ENCODE measurements around the gene ITGB2. TPM values are rescaled to one million over a fixed set of nuclear protein-coding genes. Genes with fewer than 3 reads are reported as not detected.

The ITGB2 gene
- total RNA-seq, 1 experiment from 2014 or later = 1.5 TPM

DNA sequence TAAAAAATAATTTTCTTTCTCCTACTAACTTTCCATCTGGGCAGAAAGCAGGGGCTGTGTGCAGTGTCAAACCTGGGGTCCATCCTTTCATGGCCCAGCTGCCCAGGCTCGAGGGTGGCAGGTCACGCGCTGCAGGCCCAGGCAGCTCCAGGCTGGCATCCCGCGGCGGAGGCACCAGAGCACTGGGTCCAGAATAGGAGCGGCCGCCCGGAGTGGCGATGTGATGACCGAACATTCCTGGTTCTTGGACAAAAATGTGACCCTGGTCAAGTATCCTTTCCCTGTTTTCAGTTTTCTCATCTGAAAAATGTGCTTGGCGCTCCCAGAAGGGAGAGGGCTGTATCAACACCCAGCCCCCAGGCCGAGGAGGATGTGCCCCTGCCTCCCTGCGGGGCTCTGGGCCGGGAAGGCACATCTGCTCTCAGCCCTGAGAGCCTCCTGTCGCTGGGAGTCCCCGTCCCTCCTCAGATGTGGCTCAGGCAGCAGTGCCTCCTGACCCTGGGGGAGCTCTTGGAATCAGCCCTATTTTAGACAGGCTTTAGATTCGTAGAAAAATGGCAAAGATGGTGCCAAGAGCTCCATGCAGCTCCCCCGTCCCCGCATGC, 48.5 kb upstream of the ITGB2 start (continued):
- TF ChIP-seq RORB (CRISPR knock-in tag; IDR thresholded peaks at IDR 0.05) (no peak), CREB1 (CRISPR knock-in tag; IDR thresholded peaks at IDR 0.05) (no peak), PRRX2 (CRISPR knock-in tag; IDR thresholded peaks at IDR 0.05) (no peak)
- TF ChIP-seq, protein P1, sequence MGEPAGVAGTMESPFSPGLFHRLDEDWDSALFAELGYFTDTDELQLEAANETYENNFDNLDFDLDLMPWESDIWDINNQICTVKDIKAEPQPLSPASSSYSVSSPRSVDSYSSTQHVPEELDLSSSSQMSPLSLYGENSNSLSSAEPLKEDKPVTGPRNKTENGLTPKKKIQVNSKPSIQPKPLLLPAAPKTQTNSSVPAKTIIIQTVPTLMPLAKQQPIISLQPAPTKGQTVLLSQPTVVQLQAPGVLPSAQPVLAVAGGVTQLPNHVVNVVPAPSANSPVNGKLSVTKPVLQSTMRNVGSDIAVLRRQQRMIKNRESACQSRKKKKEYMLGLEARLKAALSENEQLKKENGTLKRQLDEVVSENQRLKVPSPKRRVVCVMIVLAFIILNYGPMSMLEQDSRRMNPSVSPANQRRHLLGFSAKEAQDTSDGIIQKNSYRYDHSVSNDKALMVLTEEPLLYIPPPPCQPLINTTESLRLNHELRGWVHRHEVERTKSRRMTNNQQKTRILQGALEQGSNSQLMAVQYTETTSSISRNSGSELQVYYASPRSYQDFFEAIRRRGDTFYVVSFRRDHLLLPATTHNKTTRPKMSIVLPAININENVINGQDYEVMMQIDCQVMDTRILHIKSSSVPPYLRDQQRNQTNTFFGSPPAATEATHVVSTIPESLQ (CRISPR knock-in tag; IDR thresholded peaks at IDR 0.05) = no peak
- TF ChIP-seq, protein P2, sequence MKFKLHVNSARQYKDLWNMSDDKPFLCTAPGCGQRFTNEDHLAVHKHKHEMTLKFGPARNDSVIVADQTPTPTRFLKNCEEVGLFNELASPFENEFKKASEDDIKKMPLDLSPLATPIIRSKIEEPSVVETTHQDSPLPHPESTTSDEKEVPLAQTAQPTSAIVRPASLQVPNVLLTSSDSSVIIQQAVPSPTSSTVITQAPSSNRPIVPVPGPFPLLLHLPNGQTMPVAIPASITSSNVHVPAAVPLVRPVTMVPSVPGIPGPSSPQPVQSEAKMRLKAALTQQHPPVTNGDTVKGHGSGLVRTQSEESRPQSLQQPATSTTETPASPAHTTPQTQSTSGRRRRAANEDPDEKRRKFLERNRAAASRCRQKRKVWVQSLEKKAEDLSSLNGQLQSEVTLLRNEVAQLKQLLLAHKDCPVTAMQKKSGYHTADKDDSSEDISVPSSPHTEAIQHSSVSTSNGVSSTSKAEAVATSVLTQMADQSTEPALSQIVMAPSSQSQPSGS (CRISPR knock-in tag; IDR thresholded peaks at IDR 0.05; ENCODE audit: borderline replicate concordance, low read depth) = no peak
- TF ChIP-seq, protein P3, sequence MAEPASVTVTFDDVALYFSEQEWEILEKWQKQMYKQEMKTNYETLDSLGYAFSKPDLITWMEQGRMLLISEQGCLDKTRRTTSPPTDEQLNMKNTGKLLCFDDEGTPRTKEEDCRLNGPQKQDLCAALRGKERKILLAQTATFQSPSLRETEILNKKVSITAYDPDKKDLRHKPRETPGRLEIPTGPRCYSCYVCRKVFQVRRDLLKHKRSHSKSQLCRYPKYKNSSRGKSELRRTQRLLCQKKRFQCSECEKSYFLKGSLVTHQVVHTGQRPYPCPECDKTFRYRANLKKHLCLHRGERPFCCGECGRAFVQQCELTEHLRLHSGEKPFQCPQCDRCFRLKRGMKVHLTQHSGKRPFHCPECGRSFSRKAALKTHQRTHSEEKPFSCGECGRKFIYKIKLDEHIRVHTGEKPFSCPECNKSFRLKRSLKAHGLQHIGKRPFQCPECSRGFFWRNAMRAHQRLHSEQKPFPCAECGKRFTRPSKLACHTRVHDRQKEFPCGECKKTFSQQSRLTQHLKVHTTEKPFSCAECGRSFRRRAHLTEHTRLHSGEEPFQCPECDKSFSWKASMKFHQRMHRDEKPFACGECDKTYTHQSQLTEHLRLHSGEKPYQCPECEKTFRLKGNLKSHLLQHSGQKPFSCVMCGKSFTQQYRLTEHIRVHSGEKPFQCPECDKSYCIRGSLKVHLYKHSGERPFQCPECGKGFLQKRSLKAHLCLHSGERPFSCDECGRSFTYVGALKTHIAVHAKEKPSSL (CRISPR knock-in tag; conservative IDR thresholded peaks at IDR 0.05) = no peak

DNA sequence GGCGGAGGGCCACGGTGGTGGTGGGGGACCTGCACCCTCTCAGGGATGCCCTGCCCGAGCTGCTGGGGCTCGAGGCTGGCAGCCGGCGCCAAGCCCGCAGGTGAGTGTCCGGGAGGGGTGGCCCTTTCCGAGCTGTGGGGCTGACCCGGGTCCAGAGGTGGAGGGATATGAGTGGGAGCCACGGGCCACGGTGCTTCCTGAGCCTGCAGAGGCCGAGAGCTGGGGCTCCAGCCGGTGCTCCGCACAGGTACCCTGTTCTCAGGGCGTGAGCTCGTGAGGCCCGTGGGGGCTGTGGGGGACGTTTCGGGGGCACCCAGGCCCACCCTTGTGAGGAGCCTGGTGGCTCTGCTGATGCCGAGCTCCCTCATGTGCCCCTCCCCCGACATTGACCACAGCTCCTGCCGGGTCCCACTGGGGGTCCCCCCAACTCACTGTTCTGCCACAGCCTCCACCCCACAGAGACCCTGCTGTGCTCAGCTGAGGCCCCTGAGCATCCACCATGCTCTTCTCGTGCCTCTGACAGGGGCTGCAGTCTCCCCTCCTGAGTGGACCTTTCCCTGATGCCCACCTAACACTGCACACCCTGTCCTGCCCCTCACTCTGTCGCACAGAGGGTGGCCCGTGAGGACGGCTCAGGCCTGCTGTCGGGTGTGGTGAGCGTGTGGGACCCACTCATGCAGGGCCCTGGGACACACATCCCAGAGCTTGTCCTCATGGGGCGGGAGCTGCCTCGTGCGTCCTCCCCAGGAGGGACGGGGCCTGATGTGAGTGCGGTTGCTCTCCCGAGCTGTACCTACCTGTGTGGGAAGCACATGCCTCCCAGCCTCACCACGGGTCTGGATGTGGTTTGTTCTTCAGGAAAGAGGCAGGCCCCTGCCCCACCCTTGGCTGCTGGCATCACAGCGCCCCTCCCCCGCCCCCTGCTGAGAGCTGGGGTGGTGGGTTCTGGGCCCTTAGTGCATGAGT, 46.7 kb upstream of the ITGB2 start:
- no peak for DNase-seq (ENCODE audit: low spot score)
- Mint-ChIP-seq H3K36me3 (peaks cover 13% of the 10 kb centered on the region; the same call in 1 of the 2 replicates), H3K9me3 (no peaks in the 10 kb centered on the region), H3K4me1 (peaks cover 15% of the 10 kb centered on the region), H3K27me3 (ENCODE audit: low read depth) (no peaks in the 10 kb centered on the region), H3K4me3 (no peak overlapping the region), H3K27ac (0 out of 2 replicates have a peak overlapping the region, but pooled peaks have one; percentile 60)
- ChIA-PET POLR2A (interaction anchor here (0.7 kb wide), 1 partner anchor 169 kb away, joined by 3 read pairs; no protein-coding TSS in a partner anchor), CTCF (interaction anchor here (0.9 to 2.4 kb wide), 5 partner anchors 9 to 169 kb away, joined by 3 to 8 read pairs (median 4); no protein-coding TSS in a partner anchor)
- ATAC-seq = no peak
- no peak for TF ChIP-seq FOXP1 (CRISPR knock-in tag; IDR thresholded peaks at IDR 0.05; ENCODE audit: borderline replicate concordance)
- TF ChIP-seq, protein P4, sequence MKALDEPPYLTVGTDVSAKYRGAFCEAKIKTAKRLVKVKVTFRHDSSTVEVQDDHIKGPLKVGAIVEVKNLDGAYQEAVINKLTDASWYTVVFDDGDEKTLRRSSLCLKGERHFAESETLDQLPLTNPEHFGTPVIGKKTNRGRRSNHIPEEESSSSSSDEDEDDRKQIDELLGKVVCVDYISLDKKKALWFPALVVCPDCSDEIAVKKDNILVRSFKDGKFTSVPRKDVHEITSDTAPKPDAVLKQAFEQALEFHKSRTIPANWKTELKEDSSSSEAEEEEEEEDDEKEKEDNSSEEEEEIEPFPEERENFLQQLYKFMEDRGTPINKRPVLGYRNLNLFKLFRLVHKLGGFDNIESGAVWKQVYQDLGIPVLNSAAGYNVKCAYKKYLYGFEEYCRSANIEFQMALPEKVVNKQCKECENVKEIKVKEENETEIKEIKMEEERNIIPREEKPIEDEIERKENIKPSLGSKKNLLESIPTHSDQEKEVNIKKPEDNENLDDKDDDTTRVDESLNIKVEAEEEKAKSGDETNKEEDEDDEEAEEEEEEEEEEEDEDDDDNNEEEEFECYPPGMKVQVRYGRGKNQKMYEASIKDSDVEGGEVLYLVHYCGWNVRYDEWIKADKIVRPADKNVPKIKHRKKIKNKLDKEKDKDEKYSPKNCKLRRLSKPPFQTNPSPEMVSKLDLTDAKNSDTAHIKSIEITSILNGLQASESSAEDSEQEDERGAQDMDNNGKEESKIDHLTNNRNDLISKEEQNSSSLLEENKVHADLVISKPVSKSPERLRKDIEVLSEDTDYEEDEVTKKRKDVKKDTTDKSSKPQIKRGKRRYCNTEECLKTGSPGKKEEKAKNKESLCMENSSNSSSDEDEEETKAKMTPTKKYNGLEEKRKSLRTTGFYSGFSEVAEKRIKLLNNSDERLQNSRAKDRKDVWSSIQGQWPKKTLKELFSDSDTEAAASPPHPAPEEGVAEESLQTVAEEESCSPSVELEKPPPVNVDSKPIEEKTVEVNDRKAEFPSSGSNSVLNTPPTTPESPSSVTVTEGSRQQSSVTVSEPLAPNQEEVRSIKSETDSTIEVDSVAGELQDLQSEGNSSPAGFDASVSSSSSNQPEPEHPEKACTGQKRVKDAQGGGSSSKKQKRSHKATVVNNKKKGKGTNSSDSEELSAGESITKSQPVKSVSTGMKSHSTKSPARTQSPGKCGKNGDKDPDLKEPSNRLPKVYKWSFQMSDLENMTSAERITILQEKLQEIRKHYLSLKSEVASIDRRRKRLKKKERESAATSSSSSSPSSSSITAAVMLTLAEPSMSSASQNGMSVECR (CRISPR knock-in tag; IDR thresholded peaks at IDR 0.05; ENCODE audit: borderline replicate concordance) = no peak
- TF ChIP-seq, protein P5, sequence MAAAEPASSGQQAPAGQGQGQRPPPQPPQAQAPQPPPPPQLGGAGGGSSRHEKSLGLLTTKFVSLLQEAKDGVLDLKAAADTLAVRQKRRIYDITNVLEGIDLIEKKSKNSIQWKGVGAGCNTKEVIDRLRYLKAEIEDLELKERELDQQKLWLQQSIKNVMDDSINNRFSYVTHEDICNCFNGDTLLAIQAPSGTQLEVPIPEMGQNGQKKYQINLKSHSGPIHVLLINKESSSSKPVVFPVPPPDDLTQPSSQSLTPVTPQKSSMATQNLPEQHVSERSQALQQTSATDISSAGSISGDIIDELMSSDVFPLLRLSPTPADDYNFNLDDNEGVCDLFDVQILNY (CRISPR knock-in tag; IDR thresholded peaks at IDR 0.05) = no peak
- no peak for TF ChIP-seq PRRX2 (CRISPR knock-in tag; IDR thresholded peaks at IDR 0.05)
- no peak for TF ChIP-seq MYBL2 (CRISPR knock-in tag; IDR thresholded peaks at IDR 0.05)
- TF ChIP-seq JAZF1 (CRISPR knock-in tag; IDR thresholded peaks at IDR 0.05) = no peak
- TF ChIP-seq, protein P6, sequence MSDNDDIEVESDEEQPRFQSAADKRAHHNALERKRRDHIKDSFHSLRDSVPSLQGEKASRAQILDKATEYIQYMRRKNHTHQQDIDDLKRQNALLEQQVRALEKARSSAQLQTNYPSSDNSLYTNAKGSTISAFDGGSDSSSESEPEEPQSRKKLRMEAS (CRISPR knock-in tag; IDR thresholded peaks at IDR 0.05) = no peak
- TF ChIP-seq SP1 (CRISPR knock-in tag; conservative IDR thresholded peaks at IDR 0.05) = no peak
- TF ChIP-seq NR3C1 (CRISPR knock-in tag; conservative IDR thresholded peaks at IDR 0.05; ENCODE audit: low read depth) = no peak
- TF ChIP-seq ZNF121 (CRISPR knock-in tag; IDR thresholded peaks at IDR 0.05) = no peak
